Measurements from ENCODE around the gene GTF2A2.

GRCh38 chr15:59680870-59681269 lies 23.6 kb upstream of the GTF2A2 start:
- TF ChIP-seq CTCF (optimal IDR thresholded peaks at IDR 0.05 in 1 of 3, IDR thresholded peaks at IDR 0.05 in 1 of 3, conservative IDR thresholded peaks at IDR 0.05 in 1 of 3; ENCODE audit: extremely low read depth in 1 of 3, insufficient read depth in 2 of 3, low read length in 3 of 3) (no peak), EZH2 (IDR thresholded peaks at IDR 0.05; ENCODE audit: low read length) (no peak)

All from keratinocyte (primary cell).